ENCODE measurements around the gene CLIC3. TPM values are rescaled to one million over a fixed set of nuclear protein-coding genes. Genes with fewer than 3 reads are reported as not detected.

CLIC3 gene
- total and polyA plus RNA-seq, 2 experiments from 2014 or later, result 37.7 to 98.9 TPM

- Histone ChIP-seq H3K27me3 (replicated peaks; ENCODE audit: insufficient read depth) (no peaks in the 10 kb centered on the region), H3K4me1 (ENCODE audit: insufficient read depth) (no peaks in the 10 kb centered on the region), H3K9me2 (ENCODE audit: insufficient read depth) (no peaks in the 10 kb centered on the region), H3F3A (ENCODE audit: insufficient read depth) (no peaks in the 10 kb centered on the region), H2AFZ (no peak overlapping the region), H4K20me1 (ENCODE audit: insufficient read depth) (no peaks in the 10 kb centered on the region), H3K9ac (no peak overlapping the region), H3K4me2 (ENCODE audit: unreplicated experiment) (no peak overlapping the region), H3K9me3 (ENCODE audit: low read depth) (no peaks in the 10 kb centered on the region), H3K4me3 (no peak overlapping the region), H3K36me3 (ENCODE audit: low read depth) (no peaks in the 10 kb centered on the region), H3K79me2 (ENCODE audit: insufficient read depth) (no peaks in the 10 kb centered on the region), H3K27ac (no peak overlapping the region)
- WGBS, 2 experiments (ENCODE audit: low coverage in 1 of 2, low lambda C conversion rate in 2 of 2, missing lambda C conversion rate in 2 of 2), result 57 to 63% methylated on average over 21 of the region's 22 CpGs
- no peak for DNase-seq
- TF ChIP-seq EZH2phosphoT487 (IDR thresholded peaks at IDR 0.05; ENCODE audit: insufficient read depth, low read depth), result no peak
- no peak for TF ChIP-seq EZH2 (IDR thresholded peaks at IDR 0.05; ENCODE audit: insufficient read depth, poor library complexity, severe bottlenecking)
- in situ Hi-C loops (cut with MboI), result no loop called here
These were observed 32.1 kb downstream of the CLIC3 start for GRCh38 chr9:136964171-136964689.

GRCh38 chr9:136963751-136964150 lies 32.6 kb downstream of the CLIC3 start:
- H3F3A ChIP-seq (ENCODE audit: insufficient read depth), result no peaks in the 10 kb centered on the region
- H3K9me3 ChIP-seq (ENCODE audit: low read depth), result no peaks in the 10 kb centered on the region
- 71 to 74% methylated on average over 4 to 12 of the region's 12 CpGs for WGBS, 2 experiments (ENCODE audit: low coverage in 1 of 2, low lambda C conversion rate in 2 of 2, missing lambda C conversion rate in 2 of 2)
- H3K4me1 ChIP-seq (ENCODE audit: insufficient read depth), result no peaks in the 10 kb centered on the region
- H3K9ac ChIP-seq, result no peak overlapping the region
- TF ChIP-seq EZH2phosphoT487 (IDR thresholded peaks at IDR 0.05; ENCODE audit: insufficient read depth, low read depth), result no peak
- TF ChIP-seq EZH2 (IDR thresholded peaks at IDR 0.05; ENCODE audit: insufficient read depth, poor library complexity, severe bottlenecking), result no peak
- no peaks in the 10 kb centered on the region for H3K9me2 ChIP-seq (ENCODE audit: insufficient read depth)
- no peak for DNase-seq
- H3K36me3 ChIP-seq (ENCODE audit: low read depth), result no peaks in the 10 kb centered on the region
- H3K4me3 ChIP-seq, result no peak overlapping the region
- no peak overlapping the region for H2AFZ ChIP-seq
- H3K4me2 ChIP-seq (ENCODE audit: unreplicated experiment), result no peak overlapping the region
- H3K27ac ChIP-seq, result no peak overlapping the region
- no peaks in the 10 kb centered on the region for H3K27me3 ChIP-seq (replicated peaks; ENCODE audit: insufficient read depth)
- H3K79me2 ChIP-seq (ENCODE audit: insufficient read depth), result no peaks in the 10 kb centered on the region
- H4K20me1 ChIP-seq (ENCODE audit: insufficient read depth), result no peaks in the 10 kb centered on the region
- in situ Hi-C loops (cut with MboI), result no loop called here

- Histone ChIP-seq H3K79me2 (ENCODE audit: insufficient read depth) (no peaks in the 10 kb centered on the region), H3K27me3 (replicated peaks; ENCODE audit: insufficient read depth) (no peaks in the 10 kb centered on the region), H3K36me3 (ENCODE audit: low read depth) (no peaks in the 10 kb centered on the region), H3K9ac (no peak overlapping the region), H3K27ac (no peak overlapping the region), H3F3A (ENCODE audit: insufficient read depth) (no peaks in the 10 kb centered on the region), H3K4me3 (no peak overlapping the region), H3K9me3 (ENCODE audit: low read depth) (no peaks in the 10 kb centered on the region), H3K9me2 (ENCODE audit: insufficient read depth) (no peaks in the 10 kb centered on the region), H2AFZ (no peak overlapping the region), H3K4me1 (ENCODE audit: insufficient read depth) (no peaks in the 10 kb centered on the region), H3K4me2 (ENCODE audit: unreplicated experiment) (no peak overlapping the region), H4K20me1 (ENCODE audit: insufficient read depth) (no peaks in the 10 kb centered on the region)
- WGBS, 2 experiments (ENCODE audit: low coverage in 1 of 2, low lambda C conversion rate in 2 of 2, missing lambda C conversion rate in 2 of 2), result 51 to 60% methylated on average over 15 of the region's 15 CpGs
- no peak for DNase-seq
- in situ Hi-C loops (cut with MboI), result no loop called here
- no peak for TF ChIP-seq EZH2phosphoT487 (IDR thresholded peaks at IDR 0.05; ENCODE audit: insufficient read depth, low read depth)
- TF ChIP-seq EZH2 (IDR thresholded peaks at IDR 0.05; ENCODE audit: insufficient read depth, poor library complexity, severe bottlenecking), result no peak
These were observed 33.0 kb downstream of the CLIC3 start for GRCh38 chr9:136963341-136963740.

- H3K9ac ChIP-seq, result no peak overlapping the region
- no peaks in the 10 kb centered on the region for H3K79me2 ChIP-seq (ENCODE audit: insufficient read depth)
- H3K4me1 ChIP-seq (ENCODE audit: insufficient read depth), result no peaks in the 10 kb centered on the region
- no peak overlapping the region for H3K27ac ChIP-seq
- no peaks in the 10 kb centered on the region for H4K20me1 ChIP-seq (ENCODE audit: insufficient read depth)
- no peaks in the 10 kb centered on the region for H3K36me3 ChIP-seq (ENCODE audit: low read depth)
- no peak overlapping the region for H2AFZ ChIP-seq
- no peak for DNase-seq
- H3K4me3 ChIP-seq, result no peak overlapping the region
- in situ Hi-C loops (cut with MboI), result no loop called here
- no peak overlapping the region for H3K4me2 ChIP-seq (ENCODE audit: unreplicated experiment)
- H3K27me3 ChIP-seq (replicated peaks; ENCODE audit: insufficient read depth), result no peaks in the 10 kb centered on the region
- H3F3A ChIP-seq (ENCODE audit: insufficient read depth), result no peaks in the 10 kb centered on the region
- no peaks in the 10 kb centered on the region for H3K9me3 ChIP-seq (ENCODE audit: low read depth)
- no peak for TF ChIP-seq EZH2phosphoT487 (IDR thresholded peaks at IDR 0.05; ENCODE audit: insufficient read depth, low read depth)
- TF ChIP-seq EZH2 (IDR thresholded peaks at IDR 0.05; ENCODE audit: insufficient read depth, poor library complexity, severe bottlenecking), result no peak
- WGBS, 2 experiments (ENCODE audit: low coverage in 1 of 2, low lambda C conversion rate in 2 of 2, missing lambda C conversion rate in 2 of 2), result 67 to 69% methylated on average over 11 of the region's 11 CpGs
- no peaks in the 10 kb centered on the region for H3K9me2 ChIP-seq (ENCODE audit: insufficient read depth)
These were observed 33.6 kb downstream of the CLIC3 start for GRCh38 chr9:136962701-136963248.
